Naive thymus-derived CD4-positive, alpha-beta T cell (primary cell): ENCODE results near the gene TAF7L. TPM values are rescaled to one million over a fixed set of nuclear protein-coding genes. Genes with fewer than 3 reads are reported as not detected.
A peak's percentile ranks its signal among the peaks of the same experiment; 100 is the strongest.

Experiments used
- ATAC-seq: fragments of 150-1000 bp; cut with Tn5 transposase; 2 replicates; pipeline ENCODE4 v1.10.0; 2021; ENCODE audit warnings: mild to moderate bottlenecking, moderate library complexity
- CTCF ChIA-PET: fragments of 350-600 bp; sonication (Branson Sonifier 250); formaldehyde crosslinking; loops from one replicate; lab custom pipeline; 2021; ENCODE audit warnings: antibody characterized with exemption; lab: Charles Lee
- POLR2A ChIA-PET: fragments of 350-600 bp; sonication (Branson Sonifier 250); formaldehyde crosslinking; loops from one replicate; lab custom pipeline; 2021; ENCODE audit warnings: antibody characterized with exemption, inconsistent platforms; lab: Charles Lee
- DNase-seq, 9 donors: peaks; one replicate each; pipeline versions ENCODE4 v3.0.0 to v3.0.0-alpha.2; 2020 to 2022; ENCODE audit warnings: mixed read lengths in 1 of 9
- H3K27ac ChIP-seq: one replicate; pipeline ENCODE4 v1.7.0; 2013; ENCODE audit warnings: mild to moderate bottlenecking, low read depth, low read length, moderate library complexity
- H3K27me3 ChIP-seq, 2 donors: one replicate each; pipeline ENCODE4 v1.7.0; 2013; ENCODE audit warnings: low read length in 2 of 2, mild to moderate bottlenecking in 2 of 2, moderate library complexity in 2 of 2; ENCODE audit not compliant: control insufficient read depth in 2 of 2, insufficient read depth in 2 of 2
- H3K36me3 ChIP-seq, 3 experiments: 1 replicate in 2 of 3; 2 replicates in 1 of 3; pipeline ENCODE4 v1.7.0; 2013; ENCODE audit warnings: low read length in 3 of 3, mild to moderate bottlenecking in 3 of 3, moderate library complexity in 1 of 3; ENCODE audit not compliant: insufficient read depth in 3 of 3, control insufficient read depth in 2 of 3
- H3K4me1 ChIP-seq, 2 donors: one replicate each; pipeline ENCODE4 v1.7.0; 2013; ENCODE audit warnings: low read length in 2 of 2, mild to moderate bottlenecking in 2 of 2, moderate library complexity in 1 of 2; ENCODE audit not compliant: control insufficient read depth in 2 of 2, insufficient read depth in 2 of 2
- H3K4me3 ChIP-seq: 2 replicates; pipeline ENCODE4 v1.7.0; 2013; ENCODE audit warnings: mild to moderate bottlenecking, low read length
- H3K9me3 ChIP-seq, 3 experiments: 1 replicate in 2 of 3; 2 replicates in 1 of 3; pipeline ENCODE4 v1.7.0; 2013; ENCODE audit warnings: low read length in 3 of 3; ENCODE audit not compliant: control insufficient read depth in 2 of 3
- H3K27ac Mint-ChIP-seq, 9 donors: one replicate each; pipeline ENCODE4 v1.8.0; 2020 to 2022; ENCODE audit warnings: mixed read lengths in 9 of 9, mild to moderate bottlenecking in 8 of 9, moderate library complexity in 5 of 9, inconsistent platforms in 2 of 9
- H3K27me3 Mint-ChIP-seq, 5 donors: one replicate each; pipeline ENCODE4 v1.8.0; 2021 to 2022; ENCODE audit warnings: mixed read lengths in 5 of 5, mild to moderate bottlenecking in 1 of 5
- H3K36me3 Mint-ChIP-seq, 5 donors: one replicate each; pipeline ENCODE4 v1.8.0; 2020 to 2022; ENCODE audit warnings: mixed read lengths in 5 of 5, mild to moderate bottlenecking in 3 of 5, inconsistent platforms in 1 of 5
- H3K4me1 Mint-ChIP-seq, 7 donors: one replicate each; pipeline ENCODE4 v1.8.0; 2020 to 2022; ENCODE audit warnings: mixed read lengths in 7 of 7, mild to moderate bottlenecking in 3 of 7, inconsistent platforms in 1 of 7
- H3K4me3 Mint-ChIP-seq, 10 donors: one replicate each; pipeline ENCODE4 v1.8.0; 2020 to 2022; ENCODE audit warnings: mild to moderate bottlenecking in 10 of 10, mixed read lengths in 10 of 10, moderate library complexity in 6 of 10, inconsistent platforms in 2 of 10
- H3K9me3 Mint-ChIP-seq, 11 donors: one replicate each; pipeline ENCODE4 v1.8.0; 2020 to 2022; ENCODE audit warnings: mixed read lengths in 11 of 11, mild to moderate bottlenecking in 4 of 11, inconsistent platforms in 1 of 11, moderate library complexity in 1 of 11
- intact Hi-C, 2 donors: fragments of 100-400 bp; cut with micrococcal nuclease; formaldehyde crosslinking; loops; one replicate each; pipeline ENCODE4 v1.15.1; 2023
- polyA plus RNA-seq, 2 donors: library from polyadenylated mRNA; unstranded; fragments of 300-500 nt; fragmentation: Illumina TruSeq; gene quantifications; one replicate each; pipeline ENCODE4 v1.2.3, GENCODE V29; 2021
- total RNA-seq, 6 experiments: library from RNA in 5 of 6; stranded (reverse) in 5 of 6; gene quantifications; 1 replicate in 5 of 6; 2 replicates in 1 of 6; pipeline ENCODE4 v1.2.3 and lab custom pipeline; 2021 to 2026

TAF7L gene
- total and polyA plus RNA-seq, 7 experiments from 2014 or later, result 0.15 TPM; not detected in 6

DNA sequence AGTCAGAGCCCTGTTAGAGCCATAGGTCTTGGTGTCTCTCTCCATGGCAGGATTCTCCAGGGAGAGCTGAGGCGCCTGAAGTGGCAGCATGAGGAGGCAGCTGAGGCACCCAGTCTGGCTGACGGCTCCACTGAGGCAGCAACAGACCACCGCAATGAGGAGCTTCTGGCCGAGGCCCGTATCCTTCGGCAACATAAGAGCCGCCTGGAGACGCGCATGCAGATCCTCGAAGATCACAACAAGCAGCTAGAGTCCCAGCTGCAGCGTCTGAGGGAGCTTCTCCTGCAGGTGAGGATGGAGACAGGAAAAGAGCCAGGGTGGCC lies 32.9 kb downstream of the TAF7L start:
- H3K36me3 ChIP-seq, result no peaks in the 10 kb centered on the region
- Mint-ChIP-seq H3K27ac (peak overlapping the region in 5 of 9 donors; percentile 6 to 64 (median 25)), H3K36me3 (no peaks in the 10 kb centered on the region), H3K27me3 (no peaks in the 10 kb centered on the region), H3K4me1 (peaks cover 0 to 29% (median 16%) of the 10 kb centered on the region in 7 donors), H3K9me3 (no peaks in the 10 kb centered on the region), H3K4me3 (peak overlapping the region in 3 of 10 donors; percentile 11 to 17 (median 14))
- no peak overlapping the region for H3K27ac ChIP-seq
- ChIA-PET CTCF (no interaction called here), POLR2A (no interaction called here)
- no peaks in the 10 kb centered on the region for H3K27me3 ChIP-seq
- H3K4me1 ChIP-seq, result no peaks in the 10 kb centered on the region
- DNase-seq, result no peak
- no peaks in the 10 kb centered on the region for H3K9me3 ChIP-seq
- no peak for ATAC-seq
- H3K4me3 ChIP-seq, result no peak overlapping the region
- intact Hi-C loops, result no loop called here

- no peaks in the 10 kb centered on the region for H3K9me3 ChIP-seq
- H3K4me3 ChIP-seq, result no peak overlapping the region
- no peak for ATAC-seq
- no peaks in the 10 kb centered on the region for H3K4me1 ChIP-seq
- intact Hi-C loops, result no loop called here
- H3K36me3 ChIP-seq, result no peaks in the 10 kb centered on the region
- Mint-ChIP-seq H3K36me3 (no peaks in the 10 kb centered on the region), H3K4me1 (peaks cover 0 to 29% (median 16%) of the 10 kb centered on the region in 7 donors), H3K4me3 (peak overlapping the region in 5 of 10 donors; percentile 14 to 48 (median 33)), H3K27ac (peak overlapping the region in 8 of 9 donors; percentile 12 to 82 (median 49)), H3K9me3 (no peaks in the 10 kb centered on the region), H3K27me3 (no peaks in the 10 kb centered on the region)
- CTCF ChIA-PET, result no interaction called here
- H3K27me3 ChIP-seq, result no peaks in the 10 kb centered on the region
- POLR2A ChIA-PET, result no interaction called here
- H3K27ac ChIP-seq, result no peak overlapping the region
- peak in 1 of 9 donors; percentile 4 for DNase-seq
These were observed 33.5 kb downstream of the TAF7L start for GRCh38 chrX:101257448-101258258.

DNA sequence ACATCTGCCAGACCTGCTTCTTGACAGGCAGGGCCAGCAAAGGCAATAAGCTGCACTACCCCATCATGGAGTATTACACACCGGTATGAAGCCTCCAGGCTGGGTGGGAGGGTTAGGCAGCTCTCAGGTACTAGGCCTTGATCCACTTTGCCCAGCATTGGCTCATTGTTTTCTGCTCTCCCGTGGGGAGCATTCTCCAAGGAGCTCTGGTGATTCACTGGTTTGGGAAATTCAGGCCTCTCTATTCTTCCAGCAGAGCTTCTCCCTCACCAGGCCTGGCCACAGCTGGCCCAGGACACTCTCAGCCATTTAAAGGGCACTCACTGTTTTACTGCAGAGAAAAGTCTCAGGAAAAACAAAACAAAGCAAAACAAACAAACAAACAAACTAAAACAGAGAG lies 38.5 kb downstream of the TAF7L start:
- Histone ChIP-seq H3K27ac (no peak overlapping the region), H3K27me3 (no peaks in the 10 kb centered on the region), H3K36me3 (no peaks in the 10 kb centered on the region), H3K4me3 (no peak overlapping the region), H3K9me3 (no peaks in the 10 kb centered on the region), H3K4me1 (no peaks in the 10 kb centered on the region)
- intact Hi-C loops, result no loop called here
- Mint-ChIP-seq H3K4me3 (no peak overlapping the region), H3K27ac (no peak overlapping the region), H3K36me3 (no peaks in the 10 kb centered on the region), H3K27me3 (no peaks in the 10 kb centered on the region), H3K4me1 (peaks cover 0 to 14% (median 3%) of the 10 kb centered on the region in 7 donors), H3K9me3 (peaks cover 0 to 3% (median 0%) of the 10 kb centered on the region in 11 donors)
- DNase-seq (no peak), ATAC-seq (no peak)
- ChIA-PET POLR2A (no interaction called here), CTCF (no interaction called here)

DNA sequence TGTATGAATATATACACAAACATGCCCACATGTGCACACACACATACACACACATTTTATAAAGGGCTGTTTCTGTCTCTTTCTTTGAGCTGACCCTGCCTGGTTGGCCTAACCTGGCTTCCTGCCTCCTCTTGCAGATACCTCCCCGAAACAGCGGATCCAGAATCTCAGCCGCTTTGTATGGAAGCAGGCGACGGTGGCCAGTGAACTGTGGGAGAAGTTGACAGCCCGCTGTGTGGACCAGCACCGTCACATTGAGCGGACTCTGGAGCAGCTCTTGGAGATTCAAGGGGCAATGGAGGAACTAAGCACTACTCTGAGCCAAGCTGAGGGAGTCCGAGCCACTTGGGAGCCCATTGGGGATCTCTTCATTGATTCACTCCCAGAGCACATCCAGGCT lies 49.6 kb downstream of the TAF7L start:
- H3K36me3 ChIP-seq, result no peaks in the 10 kb centered on the region

GRCh38 chrX:101237041-101237440 lies 54.1 kb downstream of the TAF7L start:
- Mint-ChIP-seq H3K36me3 (no peaks in the 10 kb centered on the region), H3K27me3 (no peaks in the 10 kb centered on the region), H3K27ac (no peak overlapping the region), H3K4me1 (no peaks in the 10 kb centered on the region), H3K4me3 (no peak overlapping the region), H3K9me3 (no peaks in the 10 kb centered on the region)
- intact Hi-C loops, result no loop called here
- ChIA-PET POLR2A (no interaction called here), CTCF (no interaction called here)
- no peaks in the 10 kb centered on the region for H3K9me3 ChIP-seq
- ATAC-seq (no peak), DNase-seq (no peak)
- no peaks in the 10 kb centered on the region for H3K4me1 ChIP-seq
- no peak overlapping the region for H3K27ac ChIP-seq
- H3K4me3 ChIP-seq, result no peak overlapping the region
- H3K27me3 ChIP-seq, result no peaks in the 10 kb centered on the region
- no peaks in the 10 kb centered on the region for H3K36me3 ChIP-seq

More for the DNA sequence above, 49.6 kb downstream of the TAF7L start:
- intact Hi-C loops, result no loop called here
- no peak for DNase-seq
- Mint-ChIP-seq H3K36me3 (no peaks in the 10 kb centered on the region), H3K4me3 (no peak overlapping the region), H3K27ac (no peak overlapping the region), H3K4me1 (no peaks in the 10 kb centered on the region), H3K9me3 (no peaks in the 10 kb centered on the region), H3K27me3 (no peaks in the 10 kb centered on the region)
- Histone ChIP-seq H3K4me3 (no peak overlapping the region), H3K27ac (no peak overlapping the region), H3K9me3 (no peaks in the 10 kb centered on the region), H3K4me1 (no peaks in the 10 kb centered on the region), H3K27me3 (no peaks in the 10 kb centered on the region)
- CTCF ChIA-PET, result no interaction called here
- ATAC-seq, result no peak
- POLR2A ChIA-PET, result no interaction called here

GRCh38 chrX:101232316-101232715 lies 58.8 kb downstream of the TAF7L start:
- Mint-ChIP-seq H3K4me1 (peaks cover 0 to 2% (median 0%) of the 10 kb centered on the region in 7 donors), H3K9me3 (no peaks in the 10 kb centered on the region), H3K27ac (no peak overlapping the region), H3K4me3 (no peak overlapping the region), H3K36me3 (no peaks in the 10 kb centered on the region), H3K27me3 (no peaks in the 10 kb centered on the region)
- no peaks in the 10 kb centered on the region for H3K9me3 ChIP-seq
- no peaks in the 10 kb centered on the region for H3K4me1 ChIP-seq
- CTCF ChIA-PET, result no interaction called here
- intact Hi-C loops, result no loop called here
- no peaks in the 10 kb centered on the region for H3K27me3 ChIP-seq
- no peak overlapping the region for H3K4me3 ChIP-seq
- POLR2A ChIA-PET, result no interaction called here
- ATAC-seq, result no peak
- DNase-seq, result no peak
- H3K36me3 ChIP-seq, result no peaks in the 10 kb centered on the region
- no peak overlapping the region for H3K27ac ChIP-seq

DNA sequence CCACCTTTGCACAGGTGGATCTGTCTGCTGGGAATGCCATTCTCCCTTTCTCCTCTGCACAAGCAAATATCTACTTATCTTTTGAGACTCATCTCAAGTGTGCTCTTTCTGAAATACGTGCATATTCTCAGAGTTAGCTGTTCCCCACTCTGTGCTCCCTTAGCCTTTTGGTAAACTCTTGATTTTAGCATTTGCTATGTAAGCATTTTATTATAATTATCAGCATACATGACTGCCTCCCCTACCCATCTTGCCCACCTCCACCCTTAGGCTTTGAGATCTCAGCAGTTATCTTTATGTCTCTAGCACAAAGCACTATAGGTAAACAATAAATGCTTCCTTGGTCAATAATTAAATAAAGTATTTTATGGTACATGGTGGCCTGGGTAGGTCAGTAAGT lies 60.1 kb downstream of the TAF7L start:
- Mint-ChIP-seq H3K4me3 (no peak overlapping the region), H3K27me3 (no peaks in the 10 kb centered on the region), H3K9me3 (no peaks in the 10 kb centered on the region), H3K4me1 (peaks cover 0 to 2% (median 0%) of the 10 kb centered on the region in 7 donors), H3K27ac (no peak overlapping the region), H3K36me3 (no peaks in the 10 kb centered on the region)
- ChIA-PET POLR2A (no interaction called here), CTCF (no interaction called here)
- ATAC-seq (no peak), DNase-seq (no peak)
- Histone ChIP-seq H3K9me3 (no peaks in the 10 kb centered on the region), H3K4me3 (no peak overlapping the region), H3K4me1 (no peaks in the 10 kb centered on the region), H3K27me3 (no peaks in the 10 kb centered on the region), H3K36me3 (no peaks in the 10 kb centered on the region), H3K27ac (no peak overlapping the region)
- intact Hi-C loops, result no loop called here
